Heart left ventricle (tissue), 16 donors: Measurements from ENCODE around the gene UBASH3A. TPM values are rescaled to one million over a fixed set of nuclear protein-coding genes. Genes with fewer than 3 reads are reported as not detected.
A peak's percentile ranks its signal among the peaks of the same experiment; 100 is the strongest.

ENCODE experiments used
- ATAC-seq, 4 donors: fragments of 200-7000 bp; cut with Tn5 transposase; one replicate each; pipeline ENCODE4 v1.9.1; 2020 to 2022; ENCODE audit warnings: moderate library complexity in 4 of 4, mild to moderate bottlenecking in 3 of 4, moderate number of reproducible peaks in 1 of 4
- DNase-seq, 5 donors: peaks; one replicate each; pipeline ENCODE4 v3.0.0-alpha.2; 2020
- H3K27ac ChIP-seq, 12 donors: fragments of 200-600 bp; sonication (generic) in 4 of 12; one replicate each; pipeline versions ENCODE4 v1.5.0 to v1.8.0; 2016 to 2022; ENCODE audit warnings: mild to moderate bottlenecking in 2 of 12
- H3K27me3 ChIP-seq, 9 donors: fragments of 200-600 bp; sonication (generic) in 2 of 9; one replicate each; pipeline versions ENCODE4 v1.5.1 to v1.8.0; 2016 to 2022; ENCODE audit warnings: mild to moderate bottlenecking in 3 of 9
- H3K36me3 ChIP-seq, 9 donors: fragments of 200-600 bp; sonication (generic) in 2 of 9; one replicate each; pipeline versions ENCODE4 v1.5.0 to v1.8.0; 2018 to 2022; ENCODE audit warnings: mild to moderate bottlenecking in 2 of 9
- H3K4me1 ChIP-seq, 12 donors: fragments of 200-600 bp; sonication (generic) in 4 of 12; one replicate each; pipeline versions ENCODE4 v1.5.0 to v1.8.0; 2016 to 2022; ENCODE audit warnings: mild to moderate bottlenecking in 3 of 12
- H3K4me3 ChIP-seq, 12 donors: fragments of 200-600 bp; sonication (generic) in 4 of 12; one replicate each; pipeline versions ENCODE4 v1.5.0 to v1.8.0; 2017 to 2022; ENCODE audit warnings: mild to moderate bottlenecking in 9 of 12, moderate library complexity in 4 of 12
- H3K9me3 ChIP-seq, 12 donors: fragments of 200-600 bp; sonication (generic) in 4 of 12; one replicate each; pipeline versions ENCODE4 v1.5.0 to v1.8.0; 2016 to 2022; ENCODE audit warnings: mild to moderate bottlenecking in 1 of 12
- CTCF ChIP-seq, 12 donors: fragments of 200-600 bp; sonication (generic) in 4 of 12; IDR thresholded peaks; one replicate each; pipeline versions ENCODE4 v1.5.0 to v1.8.0; 2018 to 2022; ENCODE audit warnings: antibody characterized with exemption in 12 of 12, mild to moderate bottlenecking in 5 of 12
- POLR2A ChIP-seq, 2 donors: fragments of 450-650 bp; IDR thresholded peaks; one replicate each; pipeline ENCODE4 v1.6.1; 2017; ENCODE audit warnings: antibody characterized with exemption in 2 of 2, mild to moderate bottlenecking in 2 of 2, moderate library complexity in 2 of 2
- WGBS, 4 donors: extraction: QIAGEN DNeasy Blood & Tissue Kit in 2 of 4; methylation state at CpG; one replicate each; pipeline versions ENCODE4 v1.1.5 to v1.1.7; 2013 to 2018; 5-methylcytosine and 5-hydroxymethylcytosine counted together
- intact Hi-C, 10 donors: fragments of 100-400 bp; cut with DNase I; formaldehyde crosslinking; loops; one replicate each; pipeline versions ENCODE4 v1.11.1 to v1.14.2; 2022
- polyA plus RNA-seq, 2 donors: library from polyadenylated mRNA; stranded (reverse); fragments of 200-250 nt; gene quantifications; one replicate each; pipeline ENCODE4 v1.2.3, GENCODE V29; 2013
- total RNA-seq, 9 donors: library from RNA; depleted of rRNA in 2 of 9; stranded (reverse); fragments of >200 nt in 2 of 9; fragmentation: NEBNext Ultra II Directional in 3 of 9; extraction: Animal tissue kit (Norgen Biotek cat#: 25700) in 3 of 9; gene quantifications; one replicate each; pipeline versions ENCODE4 v1.1.0 to v1.2.4, GENCODE V29; 2016 to 2023
- donor health status: ischemic (EF 13 %, LVEDD 7.1; RV severe dilation, severe dysfunction).
- donor health status: healthy with polysubstance abuse.
- donor health status: DM: no; HTN: yes; CAD: no.
- donor health status: DM: no; HTN: no; CAD: no.
- donor health status: ischemic (EF 25% LVEDD 6.9; RV normal size, moderate dysfunction).
- donor health status: ischemic (EF 25% LVEDD 5.7; RV mildly dilated, moderate dysfunction).
- donor health status: healthy.
- donor health status: DM: yes; HTN: yes; CAD: no.
- donor health status: ischemic (EF 35%, LVEDD 5.7; RV mildly dilated, moderate dysfunction).
- donor health status: nonischemic (EF 11% LVEDD 7.7; RV severe dilation, severe dysfunction).
- donor health status: DM: yes; HTN: yes; CAD: no.
- donor health status: PGD.
- donor health status: ischemic (EF 29% LVEDD 5.4; RV normal size, mild dysfunction).
- donor health status: nonischemic (EF 23%, LVEDD 6.1; RV moderate dilation, normal function).

The UBASH3A gene
- total and polyA plus RNA-seq, 11 donors: 0.04 to 2.4 (median 0.47) TPM; not detected in 7

GRCh38 chr21:42413500-42413899 lies 9.8 kb downstream of the UBASH3A start:
- DNase-seq: no peak
- peaks cover 0 to 25% (median 6%) of the 10 kb centered on the region in 9 donors for H3K27me3 ChIP-seq

GRCh38 chr21:42414066-42414465 lies 10.4 kb downstream of the UBASH3A start:
- Histone ChIP-seq H3K4me3 (no peak overlapping the region), H3K36me3 (peaks cover 0 to 5% (median 0%) of the 10 kb centered on the region in 9 donors), H3K4me1 (peaks cover 0 to 21% (median 0%) of the 10 kb centered on the region in 12 donors), H3K27me3 (peaks cover 0 to 26% (median 6%) of the 10 kb centered on the region in 9 donors), H3K9me3 (no peaks in the 10 kb centered on the region), H3K27ac (no peak overlapping the region)
- intact Hi-C loops: no loop called here
- WGBS, 4 donors: 89 to 92% (median 92%) methylated on average over 8 of the region's 8 CpGs
- DNase-seq: no peak
- TF ChIP-seq CTCF (IDR thresholded peaks at IDR 0.05): no peak
- TF ChIP-seq POLR2A (IDR thresholded peaks at IDR 0.05): no peak
- ATAC-seq: no peak

More at GRCh38 chr21:42413500-42413899, 9.8 kb downstream of the UBASH3A start:
- no peak for ATAC-seq
- Histone ChIP-seq H3K4me3 (no peak overlapping the region), H3K36me3 (peaks cover 0 to 2% (median 0%) of the 10 kb centered on the region in 9 donors), H3K9me3 (no peaks in the 10 kb centered on the region), H3K27ac (no peak overlapping the region), H3K4me1 (peaks cover 0 to 21% (median 0%) of the 10 kb centered on the region in 12 donors)
- TF ChIP-seq CTCF (IDR thresholded peaks at IDR 0.05): no peak
- TF ChIP-seq POLR2A (IDR thresholded peaks at IDR 0.05): no peak
- intact Hi-C loops: no loop called here
- 93 to 100% (median 95%) methylated on average over 4 of the region's 4 CpGs for WGBS, 4 donors

- TF ChIP-seq POLR2A (IDR thresholded peaks at IDR 0.05) (no peak), CTCF (IDR thresholded peaks at IDR 0.05) (no peak)
- no peak overlapping the region for H3K4me3 ChIP-seq
- intact Hi-C loops: no loop called here
- H3K4me1 ChIP-seq: peaks cover 0 to 21% (median 0%) of the 10 kb centered on the region in 12 donors
- 87 to 97% (median 94%) methylated on average over 5 to 8 of the region's 8 CpGs for WGBS, 4 donors
- ATAC-seq: no peak
- H3K9me3 ChIP-seq: peaks cover 0 to 1% (median 0%) of the 10 kb centered on the region in 12 donors
- no peak for DNase-seq
- peaks cover 0 to 5% (median 0%) of the 10 kb centered on the region in 9 donors for H3K36me3 ChIP-seq
- peak overlapping the region in 1 of 12 donors; percentile 32 for H3K27ac ChIP-seq
- peaks cover 0 to 26% (median 6%) of the 10 kb centered on the region in 9 donors for H3K27me3 ChIP-seq
Observed at GRCh38 chr21:42414553-42414927, 10.8 kb downstream of the UBASH3A start.

GRCh38 chr21:42414928-42415769 lies 11.4 kb downstream of the UBASH3A start:
- H3K4me3 ChIP-seq: peak overlapping the region in 1 of 12 donors; percentile 12
- H3K27me3 ChIP-seq: peaks cover 0 to 28% (median 6%) of the 10 kb centered on the region in 9 donors
- WGBS, 4 donors: 53 to 70% (median 63%) methylated on average over 19 to 27 of the region's 27 CpGs
- H3K36me3 ChIP-seq: peaks cover 0 to 5% (median 0%) of the 10 kb centered on the region in 9 donors
- peaks cover 0 to 21% (median 0%) of the 10 kb centered on the region in 12 donors for H3K4me1 ChIP-seq
- ATAC-seq (peak in 1 of 4 donors; percentile 47), DNase-seq (no peak)
- peak overlapping the region in 1 of 12 donors; percentile 58 for H3K27ac ChIP-seq
- intact Hi-C loops: no loop called here
- TF ChIP-seq CTCF (IDR thresholded peaks at IDR 0.05) (no peak), POLR2A (IDR thresholded peaks at IDR 0.05) (no peak)
- H3K9me3 ChIP-seq: peaks cover 0 to 8% (median 0%) of the 10 kb centered on the region in 12 donors
